ENCODE measurements around the gene MTARC1.

The MTARC1 gene

DNA sequence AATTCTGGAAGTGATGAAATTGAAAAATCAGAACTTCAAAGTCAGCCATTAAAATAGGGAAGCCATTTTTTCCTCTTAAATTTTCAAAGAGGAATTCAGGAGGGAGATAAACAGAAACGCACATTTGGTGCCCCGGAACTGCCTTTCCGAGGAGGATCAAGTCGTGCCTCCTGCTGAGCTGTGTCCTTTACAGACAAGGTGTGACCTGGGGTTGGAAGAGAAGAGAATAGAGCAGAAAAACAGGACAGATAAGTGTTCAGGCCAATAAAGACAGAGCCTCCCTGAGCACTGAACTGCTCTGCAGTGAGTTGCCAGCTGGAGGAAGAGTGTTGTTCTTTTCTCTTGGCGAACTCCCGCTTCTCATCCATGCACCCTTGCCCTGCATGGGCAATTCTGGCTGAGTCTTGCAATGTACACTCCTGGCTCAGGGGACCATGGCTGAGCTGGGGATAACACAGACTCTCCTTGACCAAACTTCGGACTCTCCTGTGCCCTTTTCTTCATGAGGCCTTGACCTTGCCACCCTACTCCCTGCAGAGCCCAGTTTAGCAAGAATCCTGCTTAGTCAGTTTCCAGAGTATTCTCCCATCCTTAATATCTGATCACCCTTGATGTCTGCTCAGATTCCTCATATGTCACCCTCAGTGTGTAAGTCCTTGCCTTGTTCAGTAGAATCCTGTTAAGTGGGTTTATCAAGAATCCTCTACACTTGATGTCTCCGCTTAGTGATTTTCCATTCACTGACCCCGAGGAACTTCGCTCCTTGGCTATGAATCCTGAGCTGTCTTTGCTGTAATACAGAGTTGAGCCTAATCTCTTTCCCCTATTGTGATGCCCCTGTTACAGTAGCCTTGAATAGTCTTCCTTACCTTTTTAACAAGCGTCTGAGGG lies 1.3 kb upstream of the MTARC1 start:
- TF ChIP-seq CTCF (conservative IDR thresholded peaks at IDR 0.05; ENCODE audit: low read length) = no peak
- no peak overlapping the region for H3K4me3 ChIP-seq (ENCODE audit: low read length)
- no peak for DNase-seq (ENCODE audit: low read depth)

DNA sequence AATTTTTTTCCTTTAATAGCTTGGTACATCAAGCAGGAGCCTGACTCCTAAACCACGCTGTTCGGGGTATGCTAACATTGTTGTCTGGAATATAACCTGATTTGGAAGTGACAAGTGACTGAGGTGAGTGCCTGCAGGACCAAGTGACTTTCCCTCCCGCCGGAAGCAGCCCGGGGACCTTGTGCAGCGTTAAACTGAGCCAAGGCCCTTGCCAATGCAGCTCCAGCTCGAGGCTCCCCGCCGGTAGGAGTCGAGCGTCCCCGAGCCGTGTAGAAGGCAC lies 716 bp upstream of the MTARC1 start:
- TF ChIP-seq CTCF (conservative IDR thresholded peaks at IDR 0.05; ENCODE audit: low read length) = no peak
- H3K4me3 ChIP-seq (ENCODE audit: low read length) = peak overlapping the region; percentile 49; the same call in 1 of the 2 replicates
- no peak for DNase-seq (ENCODE audit: low read depth)

DNA sequence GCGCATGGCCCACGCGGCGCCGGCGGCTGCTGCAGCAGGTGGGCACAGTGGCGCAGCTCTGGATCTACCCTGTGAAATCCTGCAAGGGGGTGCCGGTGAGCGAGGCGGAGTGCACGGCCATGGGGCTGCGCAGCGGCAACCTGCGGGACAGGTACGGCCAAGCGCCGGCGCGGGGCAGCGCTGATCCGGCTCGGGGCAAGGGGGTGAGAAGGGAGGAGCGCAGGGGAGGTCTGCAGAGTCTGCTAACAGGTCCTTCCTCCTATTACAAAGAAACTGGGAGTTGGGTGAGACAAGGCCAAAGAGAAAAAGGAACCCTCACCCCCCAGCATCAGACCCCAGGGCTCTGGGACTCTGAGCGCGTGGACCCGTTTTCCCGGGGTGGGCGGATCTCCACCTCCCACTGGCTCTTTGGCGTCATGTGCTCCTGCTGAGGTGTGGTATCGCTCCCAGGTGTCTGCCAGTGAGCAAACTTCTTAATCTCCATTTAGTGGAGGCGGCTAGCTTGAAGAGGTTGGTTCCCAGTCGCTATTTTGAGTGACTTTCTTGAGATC lies 431 bp downstream of the MTARC1 start:
- TF ChIP-seq CTCF (conservative IDR thresholded peaks at IDR 0.05; ENCODE audit: low read length) = no peak
- DNase-seq (ENCODE audit: low read depth) = no peak
- peak overlapping the region; percentile 49 for H3K4me3 ChIP-seq (ENCODE audit: low read length)

- no peak overlapping the region for H3K4me3 ChIP-seq (ENCODE audit: low read length)
- DNase-seq (ENCODE audit: low read depth) = no peak
- no peak for TF ChIP-seq CTCF (conservative IDR thresholded peaks at IDR 0.05; ENCODE audit: low read length)
Measured at GRCh38 chr1:220788900-220789299, 2.2 kb downstream of the MTARC1 start.

DNA sequence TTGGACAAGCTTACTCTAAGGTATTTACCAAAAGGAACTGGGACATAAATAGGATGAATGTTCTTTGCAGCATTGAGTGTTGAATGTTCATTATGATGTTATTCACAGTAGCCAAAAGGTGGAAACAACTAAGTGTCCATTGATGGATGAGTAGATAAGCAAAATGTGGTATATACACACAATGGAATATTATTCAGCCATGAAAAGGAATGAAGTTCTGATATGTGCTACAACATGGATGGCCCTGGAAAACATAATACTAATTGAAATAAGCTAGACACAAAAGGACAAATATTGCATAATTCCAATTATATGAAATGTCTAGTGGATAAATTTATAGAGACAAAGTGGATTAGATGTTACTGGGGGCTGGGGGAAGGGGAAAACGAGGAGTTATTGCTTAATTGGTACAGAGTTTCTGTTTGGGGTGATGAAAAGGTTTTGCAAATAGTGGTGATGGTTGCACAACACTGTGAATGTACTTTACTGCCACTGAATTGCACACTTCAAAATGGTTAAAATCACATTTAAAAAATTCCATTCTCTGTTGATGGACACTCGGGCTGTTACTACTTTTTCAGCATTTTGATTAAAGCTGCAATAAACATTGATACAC lies 2.9 kb downstream of the MTARC1 start:
- DNase-seq (ENCODE audit: low read depth) = peak; percentile 48
- TF ChIP-seq CTCF (conservative IDR thresholded peaks at IDR 0.05; ENCODE audit: low read length) = no peak
- H3K4me3 ChIP-seq (ENCODE audit: low read length) = no peak overlapping the region

DNA sequence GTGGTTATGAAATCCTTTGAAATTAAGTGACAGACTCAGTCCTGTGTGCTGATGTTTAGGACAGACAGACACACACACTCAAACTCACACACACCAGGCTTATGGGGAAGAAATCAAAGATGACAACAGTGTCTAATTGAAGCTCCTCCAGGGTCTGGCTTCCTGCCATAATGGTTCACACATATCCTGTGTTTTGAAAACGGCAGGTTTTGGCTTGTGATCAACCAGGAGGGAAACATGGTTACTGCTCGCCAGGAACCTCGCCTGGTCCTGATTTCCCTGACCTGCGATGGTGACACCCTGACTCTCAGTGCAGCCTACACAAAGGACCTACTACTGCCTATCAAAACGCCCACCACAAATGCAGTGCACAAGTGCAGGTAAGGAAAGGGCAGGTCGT lies 4.6 kb downstream of the MTARC1 start:
- no peak for DNase-seq (ENCODE audit: low read depth)
- no peak for TF ChIP-seq CTCF (conservative IDR thresholded peaks at IDR 0.05; ENCODE audit: low read length)
- no peak overlapping the region for H3K4me3 ChIP-seq (ENCODE audit: low read length)

GRCh38 chr1:220791956-220792355 lies 5.2 kb downstream of the MTARC1 start:
- DNase-seq (ENCODE audit: low read depth) = no peak
- TF ChIP-seq CTCF (conservative IDR thresholded peaks at IDR 0.05; ENCODE audit: low read length) = no peak
- H3K4me3 ChIP-seq (ENCODE audit: low read length) = no peak overlapping the region

Measured in AG10803 (cell line).